GM19467 (cell line): ENCODE measurements around the gene TTK.
A peak's percentile ranks its signal among the peaks of the same experiment; 100 is the strongest.
"Not testable (repeated sequence)": the region's sequence is repeated elsewhere in the genome, so short reads cannot be mapped to it uniquely, and the experiment has no call there.

Experiments used
- ATAC-seq: cut with Tn5 transposase; IDR thresholded peaks from one replicate; pipeline ENCODE4 v1.9.1; 2021; ENCODE audit warnings: mild to moderate bottlenecking, moderate library complexity; ENCODE audit not compliant: unreplicated experiment

TTK gene

DNA sequence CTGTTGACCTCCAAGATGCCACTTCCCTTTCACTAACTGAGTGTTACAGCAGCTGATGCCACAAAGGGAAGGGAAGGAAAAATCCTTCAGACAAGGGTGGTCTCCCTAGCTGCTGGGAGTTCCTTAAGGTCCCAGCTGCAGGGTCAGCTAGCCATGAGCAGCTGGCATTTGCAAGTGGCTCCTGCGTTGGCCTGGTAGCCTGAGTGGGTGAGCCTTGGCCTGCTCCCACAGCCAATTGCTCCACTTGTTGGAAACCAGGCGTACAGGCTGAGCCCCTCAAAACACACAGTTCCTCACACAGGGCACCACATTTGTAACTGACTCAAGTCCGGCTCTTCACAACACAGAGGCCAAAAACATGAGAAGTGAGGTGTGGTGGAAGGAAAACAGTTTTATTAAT is 16.7 kb downstream of the TTK start:
- no peak for ATAC-seq

GRCh38 chr6:80021591-80021990 is 17.1 kb downstream of the TTK start:
- no peak for ATAC-seq

DNA sequence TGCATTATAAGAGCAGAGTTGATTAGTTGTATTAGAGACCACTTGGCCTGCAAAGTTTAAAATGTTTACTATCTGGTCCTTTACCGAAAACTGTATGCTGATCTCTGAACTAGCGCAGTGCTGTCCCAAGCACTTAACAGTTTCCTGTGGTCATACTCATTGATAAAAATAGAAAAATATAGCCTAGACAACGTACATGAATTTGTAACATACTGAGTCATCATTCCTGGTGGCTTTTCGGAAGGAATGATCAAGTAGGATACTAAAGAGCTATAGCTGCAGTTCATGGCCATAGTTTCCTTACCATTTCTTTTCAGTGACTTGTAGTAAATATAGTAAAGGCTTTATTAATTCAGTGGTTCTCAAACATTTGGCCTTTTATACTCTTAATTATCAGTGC is 18.4 kb downstream of the TTK start:
- no peak for ATAC-seq

DNA sequence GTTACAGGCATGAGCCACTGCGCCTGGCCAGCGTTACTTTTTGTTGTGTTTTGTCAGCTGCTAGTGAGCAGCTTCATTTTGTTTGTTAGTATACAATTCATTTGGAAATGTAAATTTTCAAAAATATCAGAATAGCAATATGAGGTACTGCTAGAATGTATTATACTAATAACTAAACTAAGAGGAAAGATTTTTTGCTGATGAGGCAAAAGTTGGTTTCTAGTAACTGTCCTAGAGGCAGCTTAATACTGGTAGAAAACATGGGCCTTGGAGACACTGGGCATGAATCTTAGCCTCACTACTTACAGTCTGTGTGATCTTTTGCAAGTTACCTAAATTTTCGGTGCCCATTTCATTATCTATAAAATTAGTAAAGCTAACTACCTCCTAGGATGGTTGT is 24.1 kb downstream of the TTK start:
- no peak for ATAC-seq

- peak; percentile 59 for ATAC-seq
Measured at GRCh38 chr6:80029470-80029869, 25.0 kb downstream of the TTK start.

DNA sequence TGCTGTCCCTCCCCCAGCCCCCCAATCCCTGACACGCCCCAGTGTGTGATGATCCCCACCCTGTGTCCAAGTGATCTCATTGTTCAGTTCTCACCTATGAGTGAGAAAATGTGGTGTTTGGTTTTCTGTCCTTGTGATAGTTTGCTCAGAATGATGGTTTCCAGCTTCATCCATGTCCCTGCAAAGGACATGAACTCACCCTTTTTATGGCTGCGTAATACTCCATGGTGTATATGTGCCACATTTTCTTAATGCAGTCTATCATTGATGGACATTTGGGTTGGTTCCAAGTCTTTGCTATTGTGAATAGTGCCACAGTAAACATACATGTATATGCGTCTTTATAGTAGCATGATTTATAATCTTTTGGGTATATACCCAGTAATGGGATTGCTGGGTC is 43.8 kb downstream of the TTK start:
- not testable (repeated sequence) for ATAC-seq

DNA sequence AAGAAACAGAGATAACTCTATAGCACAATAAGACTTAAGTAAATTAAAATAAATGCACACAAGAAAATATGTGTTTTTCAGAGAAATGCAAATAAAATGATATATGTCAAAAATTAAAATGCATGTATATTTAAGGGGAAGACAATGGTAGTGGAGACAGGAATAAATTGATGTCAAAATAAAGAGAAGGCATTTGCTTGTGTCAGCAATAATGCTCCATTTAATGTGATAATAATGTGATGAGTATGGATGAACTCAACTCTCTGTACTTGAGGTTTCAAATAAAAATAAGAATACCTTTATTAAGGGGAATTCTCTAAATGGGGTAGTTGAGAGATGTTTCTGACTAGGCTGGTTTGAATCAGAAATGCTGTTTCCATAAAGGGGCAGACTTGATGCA is 56.3 kb downstream of the TTK start:
- ATAC-seq: no peak

- ATAC-seq: not testable (repeated sequence)
Measured at GRCh38 chr6:80068146-80068545, 63.7 kb downstream of the TTK start.

- ATAC-seq: not testable (repeated sequence)
Measured at GRCh38 chr6:80070431-80070830, 66.0 kb downstream of the TTK start.

GRCh38 chr6:80077067-80077466 is 72.6 kb downstream of the TTK start:
- ATAC-seq: no peak

DNA sequence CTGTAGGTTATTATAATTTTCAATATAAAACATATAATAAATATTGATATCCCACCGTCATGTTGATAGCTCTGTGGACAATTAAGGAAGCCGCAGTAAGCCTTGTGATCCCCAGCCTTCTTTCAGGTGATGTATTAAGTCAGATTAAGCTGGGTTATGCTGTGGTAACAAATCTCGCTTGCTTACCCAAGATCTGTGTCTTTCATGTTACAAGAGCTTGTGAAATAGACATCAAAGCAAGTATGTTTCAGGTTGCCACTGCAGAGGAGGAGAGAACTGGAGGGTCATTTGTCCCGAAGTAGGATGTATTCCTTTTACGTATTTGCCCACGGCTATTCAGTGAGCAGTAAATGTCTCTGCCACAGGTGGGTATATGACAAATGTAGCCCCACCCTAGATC is 84.2 kb downstream of the TTK start:
- no peak for ATAC-seq

DNA sequence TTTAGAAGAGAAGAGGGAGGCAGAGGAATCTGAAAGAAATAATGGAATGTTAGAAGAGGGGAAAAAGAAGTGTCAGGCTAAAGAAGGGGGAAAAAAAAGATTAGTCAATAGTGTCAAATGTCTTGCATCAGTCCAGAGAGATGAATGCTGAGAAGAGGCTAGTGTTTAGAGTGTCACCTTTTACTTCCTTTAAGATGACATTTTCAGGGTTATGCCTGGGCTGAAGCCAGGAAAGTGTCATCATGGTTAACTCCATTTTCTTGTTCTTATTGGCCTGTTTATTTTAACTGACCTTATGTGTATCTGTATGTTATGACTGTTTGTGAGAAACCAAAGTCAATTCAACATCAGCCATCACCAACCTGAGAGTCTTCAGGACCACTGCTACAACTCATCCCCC is 87.1 kb downstream of the TTK start:
- ATAC-seq: no peak
